CD8-positive, alpha-beta memory T cell (primary cell): Measurements from ENCODE around the gene HYOU1. TPM values are rescaled to one million over a fixed set of nuclear protein-coding genes. Genes with fewer than 3 reads are reported as not detected.

Experiments
- CTCF ChIA-PET: fragments of 350-600 bp; sonication (Branson Sonifier 250); formaldehyde crosslinking; loops from one replicate; lab custom pipeline; 2021; ENCODE audit warnings: antibody characterized with exemption; lab: Charles Lee
- POLR2A ChIA-PET: fragments of 350-600 bp; sonication (Branson Sonifier 250); formaldehyde crosslinking; loops from one replicate; lab custom pipeline; 2021; ENCODE audit warnings: antibody characterized with exemption; lab: Charles Lee
- DNase-seq, 5 donors: peaks; one replicate each; pipeline versions ENCODE4 v3.0.0 to v3.0.0-alpha.2; 2020 to 2022; ENCODE audit warnings: mixed read lengths in 1 of 5
- H3K27ac ChIP-seq: one replicate; pipeline ENCODE4 v1.7.0; 2013; ENCODE audit warnings: low read depth, mild to moderate bottlenecking, low read length, moderate library complexity
- H3K27me3 ChIP-seq: 2 replicates; pipeline ENCODE4 v1.7.0; 2013; ENCODE audit warnings: low read length, mild to moderate bottlenecking; ENCODE audit not compliant: insufficient read depth, poor library complexity, severe bottlenecking
- H3K36me3 ChIP-seq: 2 replicates; pipeline ENCODE4 v1.7.0; 2013; ENCODE audit warnings: mild to moderate bottlenecking, low read length, moderate library complexity; ENCODE audit not compliant: insufficient read depth
- H3K4me1 ChIP-seq: 2 replicates; pipeline ENCODE4 v1.7.0; 2013; ENCODE audit warnings: mild to moderate bottlenecking, low read length, moderate library complexity; ENCODE audit not compliant: insufficient read depth
- H3K4me3 ChIP-seq: 2 replicates; pipeline ENCODE4 v1.7.0; 2013; ENCODE audit warnings: mild to moderate bottlenecking, low read length
- H3K9me3 ChIP-seq: 2 replicates; pipeline ENCODE4 v1.7.0; 2013; ENCODE audit warnings: mild to moderate bottlenecking, low read length
- H3K27ac Mint-ChIP-seq, 8 donors: one replicate each; pipeline ENCODE4 v1.8.0; 2020 to 2021; ENCODE audit warnings: mixed read lengths in 8 of 8, mild to moderate bottlenecking in 6 of 8, inconsistent platforms in 3 of 8, moderate library complexity in 3 of 8
- H3K27me3 Mint-ChIP-seq, 2 donors: one replicate each; pipeline ENCODE4 v1.8.0; 2020 to 2021; ENCODE audit warnings: mixed read lengths in 2 of 2, mild to moderate bottlenecking in 1 of 2, moderate library complexity in 1 of 2
- H3K36me3 Mint-ChIP-seq, 3 donors: one replicate each; pipeline ENCODE4 v1.8.0; 2020 to 2021; ENCODE audit warnings: mixed read lengths in 3 of 3, inconsistent platforms in 1 of 3, mild to moderate bottlenecking in 1 of 3
- H3K4me1 Mint-ChIP-seq, 3 donors: one replicate each; pipeline ENCODE4 v1.8.0; 2020 to 2021; ENCODE audit warnings: mixed read lengths in 3 of 3, inconsistent platforms in 1 of 3, mild to moderate bottlenecking in 1 of 3
- H3K4me3 Mint-ChIP-seq, 7 donors: one replicate each; pipeline ENCODE4 v1.8.0; 2020 to 2021; ENCODE audit warnings: mixed read lengths in 7 of 7, mild to moderate bottlenecking in 6 of 7, moderate library complexity in 4 of 7, inconsistent platforms in 2 of 7
- H3K9me3 Mint-ChIP-seq, 5 donors: one replicate each; pipeline ENCODE4 v1.8.0; 2020 to 2022; ENCODE audit warnings: mixed read lengths in 5 of 5, mild to moderate bottlenecking in 3 of 5, moderate library complexity in 2 of 5, inconsistent platforms in 1 of 5
- polyA plus RNA-seq: library from polyadenylated mRNA; unstranded; fragments of 300-500 nt; fragmentation: Illumina TruSeq; gene quantifications from one replicate; pipeline ENCODE4 v1.2.3, GENCODE V29; 2021
- total RNA-seq, 2 experiments: library from RNA; stranded (reverse); gene quantifications; one replicate each; pipeline ENCODE4 v1.2.3, GENCODE V29; 2021

HYOU1 gene
- total and polyA plus RNA-seq, 3 experiments from 2014 or later: 33.4 to 181 (median 181) TPM

- Histone ChIP-seq H3K36me3 (peaks cover 8% of the 10 kb centered on the region), H3K27ac (no peak overlapping the region), H3K4me1 (peaks cover 21% of the 10 kb centered on the region), H3K27me3 (no peaks in the 10 kb centered on the region), H3K9me3 (no peaks in the 10 kb centered on the region), H3K4me3 (peak overlapping the region; percentile 88)
- ChIA-PET POLR2A (interaction anchor here (0.6 to 1.5 kb wide), 4 partner anchors 7 to 389 kb away, joined by 3 to 7 read pairs (median 5); partner anchors contain the start of genes HMBS and VPS11), CTCF (interaction anchor here (0.7 to 1.1 kb wide), 2 partner anchors 9 to 104 kb away, joined by 3 to 6 read pairs; no protein-coding TSS in a partner anchor)
- peaks cover 0 to 6% of the 10 kb centered on the region in 2 donors for H3K27me3 Mint-ChIP-seq
- peak overlapping the region in 6 of 7 donors; percentile 14 to 84 (median 42) for H3K4me3 Mint-ChIP-seq
- H3K36me3 Mint-ChIP-seq: peaks cover 0 to 29% (median 6%) of the 10 kb centered on the region in 3 donors
- H3K4me1 Mint-ChIP-seq: peaks cover 30 to 38% (median 35%) of the 10 kb centered on the region in 3 donors
- peaks cover 0 to 2% (median 0%) of the 10 kb centered on the region in 5 donors for H3K9me3 Mint-ChIP-seq
- no peak for DNase-seq
- peak overlapping the region in 6 of 8 donors; percentile 5 to 87 (median 49) for H3K27ac Mint-ChIP-seq
Observed at GRCh38 chr11:119091966-119092879, 35.2 kb upstream of the HYOU1 start.

- peak overlapping the region; percentile 6 for H3K27ac ChIP-seq
- ChIA-PET POLR2A (interaction anchor here (0.6 to 1.2 kb wide), 2 partner anchors 23 to 387 kb away, joined by 3 to 7 read pairs; partner anchors contain the start of gene VPS11), CTCF (no interaction called here)
- DNase-seq: no peak
- Mint-ChIP-seq H3K4me1 (peaks cover 28 to 37% (median 36%) of the 10 kb centered on the region in 3 donors), H3K4me3 (peak overlapping the region in 1 of 7 donors; percentile 76), H3K27ac (no peak overlapping the region), H3K36me3 (peaks cover 0 to 20% (median 3%) of the 10 kb centered on the region in 3 donors), H3K27me3 (peaks cover 0 to 6% of the 10 kb centered on the region in 2 donors), H3K9me3 (peaks cover 0 to 2% (median 0%) of the 10 kb centered on the region in 5 donors)
- H3K9me3 ChIP-seq: no peaks in the 10 kb centered on the region
- H3K4me1 ChIP-seq: peaks cover 22% of the 10 kb centered on the region
- H3K27me3 ChIP-seq: no peaks in the 10 kb centered on the region
- H3K4me3 ChIP-seq: no peak overlapping the region
- no peaks in the 10 kb centered on the region for H3K36me3 ChIP-seq
Observed at GRCh38 chr11:119091178-119091577, 34.2 kb upstream of the HYOU1 start.

GRCh38 chr11:119089319-119089718 lies 32.3 kb upstream of the HYOU1 start:
- POLR2A ChIA-PET: no interaction called here
- peaks cover 0 to 19% (median 3%) of the 10 kb centered on the region in 3 donors for H3K36me3 Mint-ChIP-seq

GRCh38 chr11:119088406-119088805 lies 31.4 kb upstream of the HYOU1 start:
- no peaks in the 10 kb centered on the region for H3K27me3 ChIP-seq
- peaks cover 0 to 12% (median 3%) of the 10 kb centered on the region in 3 donors for H3K36me3 Mint-ChIP-seq
- no peaks in the 10 kb centered on the region for H3K9me3 Mint-ChIP-seq
- DNase-seq: no peak
- ChIA-PET CTCF (no interaction called here), POLR2A (no interaction called here)
- no peaks in the 10 kb centered on the region for H3K9me3 ChIP-seq
- peak overlapping the region; percentile 79 for H3K27ac ChIP-seq
- H3K36me3 ChIP-seq: no peaks in the 10 kb centered on the region
- no peak overlapping the region for H3K4me3 ChIP-seq
- peaks cover 26% of the 10 kb centered on the region for H3K4me1 ChIP-seq
- no peak overlapping the region for H3K27ac Mint-ChIP-seq
- H3K27me3 Mint-ChIP-seq: peaks cover 0 to 2% of the 10 kb centered on the region in 2 donors
- H3K4me3 Mint-ChIP-seq: peak overlapping the region in 1 of 7 donors; percentile 49
- peaks cover 27 to 43% (median 34%) of the 10 kb centered on the region in 3 donors for H3K4me1 Mint-ChIP-seq

More at GRCh38 chr11:119089319-119089718, 32.3 kb upstream of the HYOU1 start:
- no peak for DNase-seq
- Mint-ChIP-seq H3K27me3 (peaks cover 0 to 2% of the 10 kb centered on the region in 2 donors), H3K4me3 (peak overlapping the region in 1 of 7 donors; percentile 59), H3K9me3 (no peaks in the 10 kb centered on the region), H3K27ac (peak overlapping the region in 1 of 8 donors; percentile 59), H3K4me1 (peaks cover 34 to 48% (median 41%) of the 10 kb centered on the region in 3 donors)
- Histone ChIP-seq H3K27ac (peak overlapping the region; percentile 79), H3K36me3 (no peaks in the 10 kb centered on the region), H3K4me1 (peaks cover 31% of the 10 kb centered on the region), H3K9me3 (no peaks in the 10 kb centered on the region), H3K4me3 (no peak overlapping the region), H3K27me3 (no peaks in the 10 kb centered on the region)
- CTCF ChIA-PET: no interaction called here

GRCh38 chr11:119087747-119088241 lies 30.8 kb upstream of the HYOU1 start:
- DNase-seq: no peak
- POLR2A ChIA-PET: no interaction called here
- peaks cover 20% of the 10 kb centered on the region for H3K4me1 ChIP-seq
- peak overlapping the region; percentile 79 for H3K27ac ChIP-seq
- H3K36me3 ChIP-seq: no peaks in the 10 kb centered on the region
- H3K4me3 Mint-ChIP-seq: peak overlapping the region in 2 of 7 donors; percentile 26 to 78
- no peaks in the 10 kb centered on the region for H3K9me3 Mint-ChIP-seq
- no peak overlapping the region for H3K4me3 ChIP-seq
- peaks cover 0 to 2% of the 10 kb centered on the region in 2 donors for H3K27me3 Mint-ChIP-seq
- no peaks in the 10 kb centered on the region for H3K9me3 ChIP-seq
- CTCF ChIA-PET: interaction anchor here (1.0 kb wide), 1 partner anchor 24 kb away, joined by 3 read pairs; no protein-coding TSS in a partner anchor
- H3K4me1 Mint-ChIP-seq: peaks cover 23 to 37% (median 28%) of the 10 kb centered on the region in 3 donors
- H3K27me3 ChIP-seq: no peaks in the 10 kb centered on the region
- H3K36me3 Mint-ChIP-seq: peaks cover 0 to 12% (median 3%) of the 10 kb centered on the region in 3 donors
- H3K27ac Mint-ChIP-seq: peak overlapping the region in 1 of 8 donors; percentile 54

GRCh38 chr11:119087123-119087522 lies 30.1 kb upstream of the HYOU1 start:
- Histone ChIP-seq H3K4me1 (peaks cover 15% of the 10 kb centered on the region), H3K36me3 (peaks cover 2% of the 10 kb centered on the region), H3K27me3 (no peaks in the 10 kb centered on the region), H3K4me3 (no peak overlapping the region), H3K9me3 (no peaks in the 10 kb centered on the region), H3K27ac (peak overlapping the region; percentile 79)
- Mint-ChIP-seq H3K4me3 (peak overlapping the region in 2 of 7 donors; percentile 70 to 78), H3K36me3 (peaks cover 0 to 12% (median 3%) of the 10 kb centered on the region in 3 donors), H3K27me3 (peaks cover 0 to 2% of the 10 kb centered on the region in 2 donors), H3K9me3 (no peaks in the 10 kb centered on the region), H3K27ac (peak overlapping the region in 1 of 8 donors; percentile 54), H3K4me1 (peaks cover 17 to 30% (median 22%) of the 10 kb centered on the region in 3 donors)
- DNase-seq: no peak
- CTCF ChIA-PET: interaction anchor here (1.0 to 2.9 kb wide), 2 partner anchors 7 to 25 kb away, joined by 3 to 13 read pairs; a partner anchor contains a TSS
- POLR2A ChIA-PET: no interaction called here

- peaks cover 15% of the 10 kb centered on the region for H3K4me1 ChIP-seq
- H3K4me3 Mint-ChIP-seq: peak overlapping the region; percentile 93 to 98 (median 95)
- peaks cover 0 to 2% of the 10 kb centered on the region in 2 donors for H3K27me3 Mint-ChIP-seq
- H3K4me1 Mint-ChIP-seq: peaks cover 17 to 25% (median 21%) of the 10 kb centered on the region in 3 donors
- ChIA-PET CTCF (interaction anchor here (1.2 to 2.9 kb wide), 8 partner anchors 9 to 293 kb away, joined by 3 to 13 read pairs (median 8); partner anchors contain the start of gene VPS11), POLR2A (interaction anchor here (0.6 to 2.7 kb wide), 17 partner anchors 7 to 1855 kb away, joined by 3 to 39 read pairs (median 5); partner anchors contain the start of genes C2CD2L, CBL, CENATAC and HINFP)
- no peak for DNase-seq
- peak overlapping the region; percentile 89 for H3K27ac ChIP-seq
- peak overlapping the region; percentile 98 for H3K4me3 ChIP-seq
- no peaks in the 10 kb centered on the region for H3K9me3 Mint-ChIP-seq
- no peaks in the 10 kb centered on the region for H3K27me3 ChIP-seq
- H3K36me3 Mint-ChIP-seq: peaks cover 0 to 28% (median 6%) of the 10 kb centered on the region in 3 donors
- H3K9me3 ChIP-seq: no peaks in the 10 kb centered on the region
- H3K36me3 ChIP-seq: peaks cover 17% of the 10 kb centered on the region
- peak overlapping the region; percentile 71 to 98 (median 94) for H3K27ac Mint-ChIP-seq
Observed at GRCh38 chr11:119085437-119085847, 28.4 kb upstream of the HYOU1 start.
